ENCODE data around the gene BCAR3. TPM values are rescaled to one million over a fixed set of nuclear protein-coding genes. Genes with fewer than 3 reads are reported as not detected.
"Not testable (repeated sequence)": the region's sequence is repeated elsewhere in the genome, so short reads cannot be mapped to it uniquely, and the experiment has no call there.

The BCAR3 gene
- total RNA-seq, 4 donors from 2014 or later: 20.2 to 47.2 (median 32.3) TPM

DNA sequence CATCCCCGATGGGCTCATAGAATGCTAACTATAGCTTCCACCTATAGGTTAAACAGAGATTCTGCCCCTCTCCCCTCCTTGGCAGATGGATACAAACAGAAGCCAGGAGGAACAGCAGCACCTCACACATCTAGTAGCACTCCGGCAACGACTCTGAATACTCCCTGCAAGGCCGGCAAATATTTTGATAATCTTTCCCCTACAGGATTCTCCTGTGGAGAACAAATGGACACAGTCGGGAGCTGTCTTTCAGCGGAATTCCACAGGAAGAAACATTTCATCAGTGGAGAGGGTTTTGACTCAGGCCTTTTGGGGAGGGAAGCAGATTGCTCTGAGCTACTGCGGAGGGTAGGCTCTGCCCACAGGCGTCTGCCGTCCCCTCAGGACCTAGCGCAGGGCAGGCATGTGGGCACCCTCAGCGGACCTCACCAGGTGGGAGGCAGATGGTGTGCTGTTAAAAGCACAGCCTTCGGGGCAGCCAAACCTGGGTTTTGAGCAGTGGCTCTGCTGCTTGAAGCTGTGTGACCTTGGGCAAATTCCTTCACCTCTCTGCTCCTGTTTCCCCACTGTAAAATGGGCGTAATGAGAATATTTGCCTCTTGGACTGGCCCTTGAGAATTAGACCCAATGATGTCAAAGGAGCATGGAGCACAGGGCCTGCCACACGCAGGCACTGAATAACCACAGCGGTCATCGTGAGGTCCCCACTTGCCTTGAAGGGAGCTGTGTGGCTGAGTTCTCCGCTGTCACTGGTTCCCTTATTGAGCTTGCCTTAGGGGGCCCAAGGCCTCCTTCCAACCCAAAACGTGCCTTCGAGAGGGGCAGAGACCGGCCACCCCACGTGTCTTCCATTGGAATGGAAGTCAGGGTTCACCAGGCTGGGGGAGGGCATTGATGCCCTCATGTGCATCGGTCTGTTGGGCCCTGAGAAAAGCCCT lies 19.2 kb upstream of the BCAR3 start:
- Histone ChIP-seq H3K27me3 (no peaks in the 10 kb centered on the region), H3K4me3 (no peak overlapping the region), H3K4me1 (peaks cover 11 to 19% (median 16%) of the 10 kb centered on the region in 4 donors), H3K36me3 (no peaks in the 10 kb centered on the region), H3K27ac (replicated peaks in 1 of 4) (no peak overlapping the region), H3K9me3 (no peaks in the 10 kb centered on the region)
- intact Hi-C loops (cut with DNase I): no loop called here
- no peak for TF ChIP-seq POLR2AphosphoS5 (IDR thresholded peaks at IDR 0.05)
- no peak for TF ChIP-seq EP300 (IDR thresholded peaks at IDR 0.05)
- no peak for TF ChIP-seq POLR2A (IDR thresholded peaks at IDR 0.05; ENCODE audit: low read depth)
- TF ChIP-seq, protein P1, sequence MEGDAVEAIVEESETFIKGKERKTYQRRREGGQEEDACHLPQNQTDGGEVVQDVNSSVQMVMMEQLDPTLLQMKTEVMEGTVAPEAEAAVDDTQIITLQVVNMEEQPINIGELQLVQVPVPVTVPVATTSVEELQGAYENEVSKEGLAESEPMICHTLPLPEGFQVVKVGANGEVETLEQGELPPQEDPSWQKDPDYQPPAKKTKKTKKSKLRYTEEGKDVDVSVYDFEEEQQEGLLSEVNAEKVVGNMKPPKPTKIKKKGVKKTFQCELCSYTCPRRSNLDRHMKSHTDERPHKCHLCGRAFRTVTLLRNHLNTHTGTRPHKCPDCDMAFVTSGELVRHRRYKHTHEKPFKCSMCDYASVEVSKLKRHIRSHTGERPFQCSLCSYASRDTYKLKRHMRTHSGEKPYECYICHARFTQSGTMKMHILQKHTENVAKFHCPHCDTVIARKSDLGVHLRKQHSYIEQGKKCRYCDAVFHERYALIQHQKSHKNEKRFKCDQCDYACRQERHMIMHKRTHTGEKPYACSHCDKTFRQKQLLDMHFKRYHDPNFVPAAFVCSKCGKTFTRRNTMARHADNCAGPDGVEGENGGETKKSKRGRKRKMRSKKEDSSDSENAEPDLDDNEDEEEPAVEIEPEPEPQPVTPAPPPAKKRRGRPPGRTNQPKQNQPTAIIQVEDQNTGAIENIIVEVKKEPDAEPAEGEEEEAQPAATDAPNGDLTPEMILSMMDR (IDR thresholded peaks at IDR 0.05): no peak
- DNase-seq (ENCODE audit: extremely low spot score): no peak
- 82% methylated on average over 22 of the region's 22 CpGs for WGBS

DNA sequence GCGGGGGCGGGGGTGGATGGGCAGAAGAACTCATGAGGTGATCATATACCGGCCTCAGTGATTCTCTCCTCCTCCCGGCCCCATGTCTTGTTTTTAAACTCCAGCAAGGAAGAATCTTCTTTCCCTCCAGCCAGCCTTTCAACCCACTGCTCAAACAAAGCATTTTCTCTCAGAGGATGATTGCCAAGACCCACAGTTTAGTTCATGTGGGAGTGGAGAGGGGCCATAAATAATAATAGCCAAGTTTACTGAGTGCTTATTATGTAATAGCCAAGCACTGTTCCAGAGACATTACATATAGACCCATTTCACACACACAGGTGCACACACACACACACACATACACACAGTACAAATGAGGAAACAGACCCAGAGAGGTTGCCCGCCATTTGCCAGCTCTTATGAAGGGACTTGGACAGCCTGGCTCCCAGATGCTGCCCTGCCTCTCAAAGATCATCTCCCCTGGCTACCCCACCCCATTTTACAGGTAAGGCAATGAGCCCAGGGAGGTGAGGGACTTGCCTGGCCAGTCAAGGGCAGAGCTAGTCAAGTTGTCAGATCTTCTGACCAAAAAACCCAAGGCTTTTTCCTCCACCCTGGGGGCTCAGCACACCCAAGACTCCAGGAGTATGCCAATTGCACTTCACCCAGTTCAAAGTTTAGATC lies 18.0 kb upstream of the BCAR3 start:
- intact Hi-C loops (cut with DNase I): no loop called here
- no peaks in the 10 kb centered on the region for H3K27me3 ChIP-seq
- WGBS: 100% methylated on average over 1 of the region's 5 CpGs
- peaks cover 11 to 19% (median 16%) of the 10 kb centered on the region in 4 donors for H3K4me1 ChIP-seq
- TF ChIP-seq POLR2A (IDR thresholded peaks at IDR 0.05; ENCODE audit: low read depth): no peak
- H3K4me3 ChIP-seq: no peak overlapping the region
- no peaks in the 10 kb centered on the region for H3K9me3 ChIP-seq
- H3K36me3 ChIP-seq: no peaks in the 10 kb centered on the region
- DNase-seq (ENCODE audit: extremely low spot score): no peak
- H3K27ac ChIP-seq (replicated peaks in 1 of 4): no peak overlapping the region

DNA sequence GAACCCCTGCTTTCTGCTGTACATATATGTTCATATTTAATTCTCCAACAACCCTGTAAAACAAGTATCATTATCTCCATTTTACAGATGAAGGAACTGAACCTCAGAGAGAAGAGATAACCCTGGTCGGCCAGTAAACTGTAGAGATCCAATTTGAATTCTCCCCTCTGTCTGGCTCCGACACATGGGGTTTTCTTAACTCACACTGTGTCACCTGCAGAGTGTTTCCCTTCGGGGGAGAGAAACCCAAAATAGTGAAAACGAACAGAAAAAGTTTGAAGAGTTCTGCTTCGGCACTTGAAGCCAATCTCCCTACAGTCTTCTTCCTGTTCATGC lies 17.4 kb upstream of the BCAR3 start:
- TF ChIP-seq, protein P1 (IDR thresholded peaks at IDR 0.05): no peak
- TF ChIP-seq POLR2AphosphoS5 (IDR thresholded peaks at IDR 0.05) (no peak), POLR2A (IDR thresholded peaks at IDR 0.05; ENCODE audit: low read depth) (no peak), EP300 (IDR thresholded peaks at IDR 0.05) (no peak)
- Histone ChIP-seq H3K4me1 (peaks cover 14 to 19% (median 16%) of the 10 kb centered on the region in 4 donors), H3K36me3 (no peaks in the 10 kb centered on the region), H3K4me3 (no peak overlapping the region), H3K27me3 (no peaks in the 10 kb centered on the region), H3K27ac (replicated peaks in 1 of 4) (no peak overlapping the region), H3K9me3 (no peaks in the 10 kb centered on the region)
- DNase-seq (ENCODE audit: extremely low spot score): no peak
- intact Hi-C loops (cut with DNase I): no loop called here
- WGBS: 98% methylated on average over 5 of the region's 5 CpGs

DNA sequence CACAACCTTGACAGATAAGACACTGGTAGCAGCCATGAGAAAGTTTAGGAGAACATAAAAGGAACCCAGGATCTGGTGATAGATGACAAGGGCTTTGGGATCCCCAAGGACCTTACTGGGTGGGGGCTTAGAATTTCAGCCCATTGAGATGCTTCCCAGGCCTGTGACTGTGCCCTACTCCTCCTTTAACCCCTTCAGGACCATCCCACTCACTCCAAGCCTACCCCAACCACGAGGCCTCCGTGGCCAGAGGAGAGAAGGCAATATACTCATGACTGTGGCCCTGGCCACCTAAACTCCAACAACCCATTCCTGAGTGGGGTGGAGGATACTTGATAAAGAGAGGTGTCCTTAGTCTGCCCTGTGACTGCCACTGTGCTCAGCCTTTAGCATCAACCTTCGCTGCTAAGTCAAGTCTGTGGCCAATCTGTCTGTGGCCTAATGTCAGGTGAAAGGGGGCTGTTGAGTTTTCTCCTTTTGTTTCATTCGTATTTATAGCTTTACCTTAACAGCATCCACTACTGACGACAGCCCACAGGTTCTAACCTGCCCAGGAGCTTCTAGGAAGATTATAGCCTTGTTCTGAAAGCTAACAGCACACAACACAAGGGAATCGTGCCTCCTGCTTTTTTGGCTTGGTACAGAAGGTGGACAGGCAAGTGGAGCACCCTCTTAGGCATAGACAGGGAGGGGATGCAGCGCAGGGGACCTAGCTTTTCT lies 16.9 kb upstream of the BCAR3 start:
- no peaks in the 10 kb centered on the region for H3K36me3 ChIP-seq

GRCh38 chr1:93697566-93697965 lies 15.9 kb upstream of the BCAR3 start:
- H3K36me3 ChIP-seq; H3K27me3 ChIP-seq; DNase-seq (ENCODE audit: extremely low spot score); H3K4me3 ChIP-seq; H3K9me3 ChIP-seq; H3K27ac ChIP-seq (replicated peaks in 1 of 4); intact Hi-C loops (cut with DNase I): not testable (repeated sequence)
- H3K4me1 ChIP-seq: peaks cover 12 to 28% (median 24%) of the 10 kb centered on the region in 4 donors
- WGBS: 90% methylated on average over 13 of the region's 13 CpGs

More for the DNA sequence above, 16.9 kb upstream of the BCAR3 start:
- Histone ChIP-seq H3K4me3 (no peak overlapping the region), H3K4me1 (peaks cover 18 to 20% (median 19%) of the 10 kb centered on the region in 4 donors), H3K9me3 (no peaks in the 10 kb centered on the region), H3K27me3 (no peaks in the 10 kb centered on the region), H3K27ac (replicated peaks in 1 of 4) (no peak overlapping the region)
- intact Hi-C loops (cut with DNase I): no loop called here
- WGBS: 87% methylated on average over 7 of the region's 7 CpGs
- no peak for DNase-seq (ENCODE audit: extremely low spot score)
- TF ChIP-seq, protein P1 (IDR thresholded peaks at IDR 0.05): no peak
- TF ChIP-seq POLR2AphosphoS5 (IDR thresholded peaks at IDR 0.05) (no peak), POLR2A (IDR thresholded peaks at IDR 0.05; ENCODE audit: low read depth) (no peak), EP300 (IDR thresholded peaks at IDR 0.05) (no peak)

All from esophagus muscularis mucosa (tissue), 4 donors.